Osteoblast (primary cell): ENCODE data around the gene HIVEP2. TPM values are rescaled to one million over a fixed set of nuclear protein-coding genes. Genes with fewer than 3 reads are reported as not detected.

Source experiments
- DNase-seq: peaks from one replicate; pipeline ENCODE4 v3.0.0; 2011; ENCODE audit warnings: low spot score, mixed read lengths; ENCODE audit not compliant: insufficient read length; ENCODE audit errors: missing footprints
- H2AFZ ChIP-seq: 2 replicates; pipeline ENCODE4 v1.6.0; 2011; ENCODE audit warnings: mild to moderate bottlenecking, low read length
- H3K27ac ChIP-seq: 2 replicates; pipeline ENCODE4 v1.5.1; 2011; ENCODE audit warnings: mild to moderate bottlenecking, low read depth, low read length, moderate library complexity
- H3K27me3 ChIP-seq: 2 replicates; pipeline ENCODE4 v1.6.0; 2012; ENCODE audit warnings: mild to moderate bottlenecking, control low read depth, inconsistent platforms, low read length, moderate library complexity; ENCODE audit not compliant: insufficient read depth
- H3K36me3 ChIP-seq: 2 replicates; pipeline ENCODE4 v1.5.1; 2011; ENCODE audit warnings: mild to moderate bottlenecking, low read length, control low read depth, moderate library complexity; ENCODE audit not compliant: insufficient read depth
- H3K4me1 ChIP-seq: 2 replicates; pipeline ENCODE4 v1.5.1; 2011; ENCODE audit warnings: mild to moderate bottlenecking, low read length, control low read depth, moderate library complexity; ENCODE audit not compliant: insufficient read depth
- H3K4me2 ChIP-seq: 2 replicates; pipeline ENCODE4 v1.6.0; 2011; ENCODE audit warnings: mild to moderate bottlenecking, low read length; ENCODE audit not compliant: insufficient read depth
- H3K4me3 ChIP-seq: fragments of 200-600 bp; sonication (generic); 3 replicates; pipeline ENCODE4 v1.5.1; 2012; ENCODE audit warnings: mild to moderate bottlenecking, low read length, inconsistent platforms; ENCODE audit not compliant: insufficient read depth
- H3K79me2 ChIP-seq: 2 replicates; pipeline ENCODE4 v1.6.0; 2012; ENCODE audit warnings: mild to moderate bottlenecking, low read length, control low read depth, inconsistent platforms; ENCODE audit not compliant: insufficient read depth
- H3K9me3 ChIP-seq: 2 replicates; pipeline ENCODE4 v1.5.1; 2011; ENCODE audit warnings: low read depth, low read length, control low read depth
- H4K20me1 ChIP-seq: 2 replicates; pipeline ENCODE4 v1.6.0; 2012; ENCODE audit warnings: mild to moderate bottlenecking, low read length, control low read depth; ENCODE audit not compliant: insufficient read depth
- CTCF ChIP-seq: IDR thresholded peaks from 2 replicates; pipeline ENCODE4 v1.5.1; 2011; ENCODE audit warnings: mild to moderate bottlenecking, low read depth, low read length, moderate library complexity; ENCODE audit errors: extremely low read depth
- total RNA-seq: library from RNA; depleted of rRNA; stranded (reverse); fragments of >200 nt; gene quantifications from 2 replicates; pipeline ENCODE4 v1.2.3, GENCODE V29; 2012

HIVEP2 gene
- total RNA-seq, 1 donor = 30.4 TPM

DNA sequence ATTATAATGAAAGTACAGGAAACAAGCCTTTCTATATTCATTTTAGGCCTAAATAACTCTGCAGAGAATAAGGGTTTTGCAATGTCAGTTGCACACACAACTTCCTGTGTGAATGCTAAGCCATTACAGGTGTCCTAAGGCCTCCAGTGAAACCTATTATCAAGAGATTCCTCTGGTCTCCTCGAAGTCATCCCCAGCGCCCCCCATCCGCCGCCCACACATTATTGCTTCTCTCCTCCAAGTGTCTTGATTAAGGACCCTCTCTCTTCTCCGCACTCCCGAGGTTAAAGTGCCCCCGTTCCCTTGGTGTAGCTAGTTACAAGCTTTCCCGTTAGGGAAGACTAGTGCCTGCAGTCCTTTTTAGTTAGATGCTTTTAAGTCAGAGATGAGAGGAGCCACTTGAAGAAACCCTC lies 1.3 kb downstream of the HIVEP2 start:
- DNase-seq = peak; percentile 83
- peak overlapping the region; percentile 66 for H2AFZ ChIP-seq

DNA sequence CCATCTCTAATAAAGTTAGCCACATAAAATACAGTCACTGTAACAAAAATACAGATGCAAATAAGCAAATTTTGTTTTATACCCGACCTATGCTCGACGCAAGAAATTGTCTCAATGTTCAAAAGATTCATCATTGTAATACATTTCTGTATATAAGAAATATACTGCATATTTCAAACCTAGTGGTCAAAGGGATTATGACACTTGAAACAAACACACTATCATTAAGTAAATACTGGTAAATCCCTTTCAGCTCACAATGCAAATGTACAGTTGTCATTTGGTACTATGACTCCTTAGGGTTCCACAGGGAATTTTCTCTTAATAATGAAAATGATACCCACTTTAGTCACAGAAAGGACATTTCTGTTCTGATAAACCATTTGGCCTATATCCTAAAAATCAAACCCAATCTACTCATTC lies 2.2 kb downstream of the HIVEP2 start:
- Histone ChIP-seq H3K4me1 (peaks cover 38% of the 10 kb centered on the region), H3K4me3 (no peak overlapping the region), H3K9me3 (no peaks in the 10 kb centered on the region), H4K20me1 (no peaks in the 10 kb centered on the region), H3K79me2 (peaks cover 76% of the 10 kb centered on the region), H3K36me3 (no peaks in the 10 kb centered on the region), H3K27ac (peak overlapping the region; percentile 98), H3K27me3 (no peaks in the 10 kb centered on the region), H2AFZ (no peak overlapping the region), H3K4me2 (peak overlapping the region; percentile 98)
- TF ChIP-seq CTCF = peak; percentile 52
- peak; percentile 90 for DNase-seq

More for the DNA sequence above, 1.3 kb downstream of the HIVEP2 start:
- H3K27ac ChIP-seq = peak overlapping the region; percentile 98
- no peak for TF ChIP-seq CTCF
- H3K36me3 ChIP-seq = no peaks in the 10 kb centered on the region
- peaks cover 67% of the 10 kb centered on the region for H3K79me2 ChIP-seq
- H3K4me2 ChIP-seq = peak overlapping the region; percentile 98
- H3K9me3 ChIP-seq = no peaks in the 10 kb centered on the region
- peaks cover 38% of the 10 kb centered on the region for H3K4me1 ChIP-seq
- no peaks in the 10 kb centered on the region for H4K20me1 ChIP-seq
- peak overlapping the region; percentile 88 for H3K4me3 ChIP-seq
- no peaks in the 10 kb centered on the region for H3K27me3 ChIP-seq

- H3K27ac ChIP-seq = peak overlapping the region; percentile 69
- no peaks in the 10 kb centered on the region for H3K36me3 ChIP-seq
- H3K9me3 ChIP-seq = no peaks in the 10 kb centered on the region
- H3K4me2 ChIP-seq = no peak overlapping the region
- H3K4me1 ChIP-seq = peaks cover 38% of the 10 kb centered on the region
- DNase-seq = no peak
- no peaks in the 10 kb centered on the region for H3K27me3 ChIP-seq
- no peak overlapping the region for H2AFZ ChIP-seq
- H3K4me3 ChIP-seq = no peak overlapping the region
- TF ChIP-seq CTCF = no peak
- H3K79me2 ChIP-seq = peaks cover 82% of the 10 kb centered on the region
- no peaks in the 10 kb centered on the region for H4K20me1 ChIP-seq
Observed at GRCh38 chr6:142942238-142942637, 2.7 kb downstream of the HIVEP2 start.

DNA sequence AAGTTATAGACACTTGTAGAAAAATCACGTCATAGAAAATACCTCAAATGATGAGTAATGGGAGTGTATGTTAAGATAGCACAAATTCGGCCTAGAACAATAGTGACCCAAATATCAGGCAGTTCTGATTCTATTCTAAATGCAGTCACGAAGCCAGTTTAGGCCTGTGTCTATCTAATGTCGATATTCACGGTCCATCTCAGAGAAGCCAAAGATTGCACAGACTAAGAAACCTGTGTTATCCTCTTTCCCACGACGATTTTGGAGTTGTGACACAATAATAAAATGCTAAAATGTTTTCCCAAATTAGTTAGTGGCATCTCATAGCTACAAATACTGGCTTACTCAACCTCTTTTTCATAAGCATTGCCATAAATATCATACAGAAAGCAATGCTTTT lies 4.0 kb downstream of the HIVEP2 start:
- Histone ChIP-seq H4K20me1 (no peaks in the 10 kb centered on the region), H3K9me3 (no peaks in the 10 kb centered on the region), H3K36me3 (no peaks in the 10 kb centered on the region), H3K4me3 (no peak overlapping the region), H3K4me1 (peaks cover 38% of the 10 kb centered on the region), H3K4me2 (peak overlapping the region; percentile 38), H3K27ac (peak overlapping the region; percentile 69), H3K79me2 (peaks cover 93% of the 10 kb centered on the region), H2AFZ (no peak overlapping the region), H3K27me3 (no peaks in the 10 kb centered on the region)
- no peak for DNase-seq
- no peak for TF ChIP-seq CTCF
